K562 (cell line): Measurements from ENCODE around the gene BCAS1.

Experiments used
- CBX2 ChIP-seq: fragments of 200-600 bp; sonication (generic); IDR thresholded peaks from one replicate; pipeline ENCODE4 v1.6.1; 2012; ENCODE audit warnings: mild to moderate bottlenecking, low read length, inconsistent platforms; ENCODE audit not compliant: insufficient read depth, poor library complexity, severe bottlenecking
- CTCF ChIP-seq, 3 experiments: IDR thresholded peaks in 2 of 3; conservative IDR thresholded peaks in 1 of 3; 2 replicates each; pipeline ENCODE4 v1.5.1; 2011 to 2012; ENCODE audit warnings: low read length in 3 of 3, mild to moderate bottlenecking in 3 of 3, control low read depth in 2 of 3, improper control_type of control experiment in 1 of 3, inconsistent platforms in 1 of 3, low read depth in 1 of 3, mixed read lengths in 1 of 3, moderate library complexity in 1 of 3; ENCODE audit not compliant: insufficient read depth in 2 of 3
- E2F6 ChIP-seq, 2 experiments: IDR thresholded peaks; 2 replicates each; pipeline ENCODE4 v1.6.1; 2011; ENCODE audit warnings: borderline replicate concordance in 1 of 2, control low read depth in 1 of 2, low read depth in 1 of 2, low read length in 1 of 2, mild to moderate bottlenecking in 1 of 2, mixed read lengths in 1 of 2, moderate library complexity in 1 of 2; ENCODE audit not compliant: insufficient read depth in 1 of 2, insufficient read length in 1 of 2, poor library complexity in 1 of 2, severe bottlenecking in 1 of 2; ENCODE audit errors: extremely low read depth in 1 of 2
- GTF2F1 ChIP-seq: IDR thresholded peaks from 2 replicates; pipeline ENCODE4 v1.6.1; 2011; ENCODE audit warnings: low read depth, low read length, improper control_type of control experiment
- NR2C2 ChIP-seq, 2 experiments: fragments of 200-800 bp in 1 of 2; sonication (Bioruptor generic) in 1 of 2; sonication (generic) in 1 of 2; formaldehyde crosslinking in 1 of 2; IDR thresholded peaks; 2 replicates each; pipeline versions ENCODE4 v1.6.1 to v1.8.0; 2016 to 2022; ENCODE audit warnings: mild to moderate bottlenecking in 1 of 2, missing compliant biosample characterization in 1 of 2, missing genetic modification characterization in 1 of 2, missing genetic modification reagents in 1 of 2
- PREB ChIP-seq: sonication (generic); formaldehyde crosslinking; IDR thresholded peaks from 2 replicates; pipeline ENCODE4 v1.8.1; 2023; ENCODE audit warnings: mild to moderate bottlenecking, missing genetic modification reagents
- SAP30 ChIP-seq: fragments of 200-600 bp; sonication (generic); IDR thresholded peaks from 2 replicates; pipeline ENCODE4 v1.6.1; 2012; ENCODE audit warnings: borderline replicate concordance, low read depth, mild to moderate bottlenecking, moderate library complexity, low read length, control low read depth, inconsistent platforms; ENCODE audit not compliant: insufficient read depth, poor library complexity, severe bottlenecking
- TAF1 ChIP-seq: IDR thresholded peaks from 2 replicates; pipeline ENCODE4 v1.6.1; 2011; ENCODE audit warnings: mild to moderate bottlenecking, low read length, moderate library complexity; ENCODE audit not compliant: insufficient read depth, control insufficient read depth, severe bottlenecking; ENCODE audit errors: extremely low read depth
- TRIM28 ChIP-seq: fragments of 450-650 bp; IDR thresholded peaks from 2 replicates; pipeline ENCODE4 v1.6.1; 2017
- ZBTB8A ChIP-seq: fragments of 450-650 bp; IDR thresholded peaks from 2 replicates; pipeline ENCODE4 v1.6.1; 2018; ENCODE audit warnings: mild to moderate bottlenecking, moderate library complexity; ENCODE audit not compliant: partially characterized antibody
- ZNF133 ChIP-seq: fragments of 250-450 bp; sonication (Bioruptor Pico); IDR thresholded peaks from 2 replicates; pipeline ENCODE4 v1.4.0; 2020; ENCODE audit warnings: mild to moderate bottlenecking
- ZNF174 ChIP-seq: fragments of 250-450 bp; sonication (Bioruptor Pico); IDR thresholded peaks from 2 replicates; pipeline ENCODE4 v1.4.0; 2020; ENCODE audit warnings: mild to moderate bottlenecking
- ZNF609 ChIP-seq: sonication (generic); formaldehyde crosslinking; IDR thresholded peaks from 2 replicates; pipeline ENCODE4 v1.8.1; 2023; ENCODE audit warnings: missing genetic modification reagents, mild to moderate bottlenecking, borderline replicate concordance

- TF ChIP-seq PREB (CRISPR knock-in tag), result no peak
- no peak for TF ChIP-seq ZNF609 (CRISPR knock-in tag)
- no peak for TF ChIP-seq ZNF174 (CRISPR knock-in tag)
- no peak for TF ChIP-seq CBX2
- no peak for TF ChIP-seq E2F6 (IDR thresholded peaks at IDR 0.05; ENCODE audit: borderline replicate concordance in 1 of 2, extremely low read depth in 1 of 2, insufficient read depth in 1 of 2, insufficient read length in 1 of 2, low read depth in 1 of 2, low read length in 1 of 2, poor library complexity in 1 of 2, severe bottlenecking in 1 of 2)
- TF ChIP-seq ZBTB8A, result no peak
- TF ChIP-seq TRIM28, result no peak
- TF ChIP-seq ZNF133 (CRISPR knock-in tag), result no peak
- no peak for TF ChIP-seq CTCF (IDR thresholded peaks at IDR 0.05 in 2 of 3, conservative IDR thresholded peaks at IDR 0.05 in 1 of 3; ENCODE audit: insufficient read depth in 2 of 3, low read depth in 1 of 3, low read length in 3 of 3)
- no peak for TF ChIP-seq NR2C2 (CRISPR knock-in tag; IDR thresholded peaks at IDR 0.05)
- no peak for TF ChIP-seq NR2C2 (tag; IDR thresholded peaks at IDR 0.05)
- no peak for TF ChIP-seq SAP30
- no peak for TF ChIP-seq TAF1
- TF ChIP-seq GTF2F1, result no peak
Observed at GRCh38 chr20:54058420-54059139, 11.8 kb downstream of the BCAS1 start.
